ENCODE measurements around the gene GADD45GIP1.

- TF ChIP-seq CTCF (conservative IDR thresholded peaks at IDR 0.05) (no peak), ZFX (IDR thresholded peaks at IDR 0.05) (no peak)
Measured at GRCh38 chr19:12992729-12993128, 35.7 kb upstream of the GADD45GIP1 start.
